K562 (cell line): ENCODE measurements around the gene ZNF565. TPM values are rescaled to one million over a fixed set of nuclear protein-coding genes. Genes with fewer than 3 reads are reported as not detected.
A peak's percentile ranks its signal among the peaks of the same experiment; 100 is the strongest.

ENCODE experiments used
- ATF4 ChIP-seq: fragments of 450-650 bp; formaldehyde crosslinking; IDR thresholded peaks from 2 replicates; pipeline ENCODE4 v1.4.0; 2022; ENCODE audit warnings: mild to moderate bottlenecking, moderate library complexity
- CHCHD3 ChIP-seq: fragments of 250-450 bp; sonication (Bioruptor Pico); IDR thresholded peaks from 2 replicates; pipeline ENCODE4 v2.1.2; 2022; ENCODE audit warnings: mild to moderate bottlenecking
- FOXO4 ChIP-seq: fragments of 450-650 bp; formaldehyde crosslinking; IDR thresholded peaks from 2 replicates; pipeline ENCODE4 v1.4.0; 2020; ENCODE audit warnings: mild to moderate bottlenecking, moderate library complexity
- GATAD2A ChIP-seq: fragments of 450-650 bp; IDR thresholded peaks from 2 replicates; pipeline ENCODE4 v1.6.1; 2017
- NR0B1 ChIP-seq: fragments of 450-650 bp; IDR thresholded peaks from one replicate; pipeline ENCODE4 v1.6.1; 2018; ENCODE audit warnings: mild to moderate bottlenecking, moderate library complexity; ENCODE audit not compliant: partially characterized antibody
- PRPF4 ChIP-seq: fragments of 200-400 bp; formaldehyde crosslinking; IDR thresholded peaks from one replicate; pipeline ENCODE4 v1.6.1; 2017; ENCODE audit warnings: low read length, low read depth, mild to moderate bottlenecking; ENCODE audit not compliant: insufficient read depth, poor library complexity, severe bottlenecking
- RAD21 ChIP-seq, 2 experiments: fragments of 250-450 bp in 1 of 2; fragments of 450-650 bp in 1 of 2; sonication (Bioruptor Pico) in 1 of 2; formaldehyde crosslinking in 1 of 2; IDR thresholded peaks in 1 of 2; conservative IDR thresholded peaks in 1 of 2; 2 replicates each; pipeline versions ENCODE4 v1.4.0 to v1.8.0; 2020 to 2022; ENCODE audit warnings: mild to moderate bottlenecking in 2 of 2, moderate library complexity in 1 of 2
- SMARCE1 ChIP-seq: fragments of 450-650 bp; IDR thresholded peaks from 2 replicates; pipeline ENCODE4 v1.7.1; 2016; ENCODE audit warnings: mild to moderate bottlenecking
- SREBF2 ChIP-seq: sonication (generic); formaldehyde crosslinking; IDR thresholded peaks from 2 replicates; pipeline ENCODE4 v1.4.0; 2020; ENCODE audit warnings: mild to moderate bottlenecking, missing genetic modification reagents
- SRSF9 ChIP-seq: fragments of 200-400 bp; formaldehyde crosslinking; IDR thresholded peaks from 2 replicates; pipeline ENCODE4 v1.6.1; 2017; ENCODE audit warnings: low read depth, low read length, borderline replicate concordance
- THRB ChIP-seq: fragments of 450-650 bp; formaldehyde crosslinking; conservative IDR thresholded peaks from 2 replicates; pipeline ENCODE4 v1.4.0; 2022; ENCODE audit warnings: mild to moderate bottlenecking, missing genetic modification characterization
- UBTF ChIP-seq, 2 experiments: IDR thresholded peaks; 2 replicates each; pipeline ENCODE4 v1.6.1; 2012; ENCODE audit warnings: improper control_type of control experiment in 2 of 2, low read depth in 2 of 2, low read length in 2 of 2, borderline replicate concordance in 1 of 2
- ZBED1 ChIP-seq: IDR thresholded peaks from 2 replicates; pipeline ENCODE4 v1.6.1; 2014
- ZBTB8A ChIP-seq: fragments of 450-650 bp; IDR thresholded peaks from 2 replicates; pipeline ENCODE4 v1.6.1; 2018; ENCODE audit warnings: mild to moderate bottlenecking, moderate library complexity; ENCODE audit not compliant: partially characterized antibody
- ZFP1 ChIP-seq: fragments of 450-650 bp; formaldehyde crosslinking; IDR thresholded peaks from 2 replicates; pipeline ENCODE4 v1.4.0; 2020; ENCODE audit warnings: mild to moderate bottlenecking, mixed read lengths
- ZNF143 ChIP-seq: sonication (generic); formaldehyde crosslinking; IDR thresholded peaks from 2 replicates; pipeline ENCODE4 v1.9.0; 2022; ENCODE audit warnings: mild to moderate bottlenecking, missing genetic modification reagents
- ZNF57 ChIP-seq: fragments of 450-650 bp; formaldehyde crosslinking; IDR thresholded peaks from 2 replicates; pipeline ENCODE4 v1.4.0; 2020; ENCODE audit warnings: mild to moderate bottlenecking, moderate library complexity
- ZNF586 ChIP-seq: fragments of 450-650 bp; formaldehyde crosslinking; conservative IDR thresholded peaks from 2 replicates; pipeline ENCODE4 v1.4.0; 2020; ENCODE audit warnings: mild to moderate bottlenecking, moderate library complexity
- ZNF764 ChIP-seq: fragments of 250-450 bp; sonication (Bioruptor Pico); IDR thresholded peaks from 2 replicates; pipeline ENCODE4 v1.4.0; 2020; ENCODE audit warnings: low read depth, mild to moderate bottlenecking, moderate library complexity
- ZNF79 ChIP-seq: fragments of 250-450 bp; sonication (Bioruptor Pico); IDR thresholded peaks from 2 replicates; pipeline ENCODE4 v1.4.0; 2020; ENCODE audit warnings: low read depth, mild to moderate bottlenecking, moderate library complexity
- polyA plus RNA-seq, 8 experiments: library from polyadenylated mRNA; depleted of rRNA in 4 of 8; stranded (reverse) in 5 of 8; unstranded in 3 of 8; fragments of >200 nt; fragmentation: Nextera tagmentation in 2 of 8; fragmentation: Illumina TruSeq in 1 of 8; extraction: Ambion mirVana in 2 of 8; extraction: Trizol in 1 of 8; gene quantifications; 2 replicates each; pipeline versions ENCODE4 v1.2.1 to v1.2.3, GENCODE V29; 2011 to 2014; ENCODE audit warnings: inconsistent platforms in 1 of 8, missing spikeins in 1 of 8
- total RNA-seq, 7 experiments: library from RNA; depleted of rRNA in 6 of 7; stranded (reverse); fragments of >200 nt in 6 of 7; fragmentation: Illumina TruSeq in 2 of 7; extraction: Trizol in 2 of 7; gene quantifications; 2 replicates each; pipeline versions ENCODE4 v1.2.1 to v1.2.3, GENCODE V29; 2011 to 2021; ENCODE audit warnings: low replicate concordance in 1 of 7

The ZNF565 gene
- total and polyA plus RNA-seq, 9 of the 15 experiments (the other 6 are each of a cell fraction or from before 2014, with no cell fraction given): 1.3 to 3.2 (median 2.6) TPM

- TF ChIP-seq THRB (CRISPR knock-in tag) (0 out of 2 replicates have a peak, but pooled peaks have one; percentile 63), ZBED1 (peak; percentile 97), FOXO4 (CRISPR knock-in tag) (no peak), GATAD2A (no peak), ZFP1 (CRISPR knock-in tag) (no peak), ZNF764 (CRISPR knock-in tag) (peak; percentile 55; the same call in 1 of the 2 replicates), ZNF143 (CRISPR knock-in tag) (no peak), SRSF9 (no peak), CHCHD3 (CRISPR knock-in tag) (no peak), ZNF586 (no peak), RAD21 (CRISPR knock-in tag; conservative IDR thresholded peaks at IDR 0.05 in 1 of 2, IDR thresholded peaks at IDR 0.05 in 1 of 2) (no peak), ZBTB8A (no peak), ATF4 (CRISPR knock-in tag) (0 out of 2 replicates have a peak, but pooled peaks have one; percentile 16), ZNF79 (CRISPR knock-in tag) (no peak), SREBF2 (CRISPR knock-in tag) (no peak), NR0B1 (no peak), ZNF57 (no peak), SMARCE1 (peak; percentile 27; the same call in 1 of the 2 replicates), PRPF4 (no peak), UBTF (IDR thresholded peaks at IDR 0.05; ENCODE audit: borderline replicate concordance in 1 of 2, low read depth in 2 of 2, low read length in 2 of 2) (peak in 1 of 2 experiments; percentile 80; a peak in 2 of 4 replicates)
Measured at GRCh38 chr19:36139473-36140303, 74.8 kb downstream of the ZNF565 start, which contains the start of gene CAPNS1 (continued).
